ENCODE data around the gene HAPLN1. TPM values are rescaled to one million over a fixed set of nuclear protein-coding genes. Genes with fewer than 3 reads are reported as not detected.

Gene HAPLN1
- polyA plus RNA-seq, 3 donors, result 5.7 to 9.9 (median 9.6) TPM

DNA sequence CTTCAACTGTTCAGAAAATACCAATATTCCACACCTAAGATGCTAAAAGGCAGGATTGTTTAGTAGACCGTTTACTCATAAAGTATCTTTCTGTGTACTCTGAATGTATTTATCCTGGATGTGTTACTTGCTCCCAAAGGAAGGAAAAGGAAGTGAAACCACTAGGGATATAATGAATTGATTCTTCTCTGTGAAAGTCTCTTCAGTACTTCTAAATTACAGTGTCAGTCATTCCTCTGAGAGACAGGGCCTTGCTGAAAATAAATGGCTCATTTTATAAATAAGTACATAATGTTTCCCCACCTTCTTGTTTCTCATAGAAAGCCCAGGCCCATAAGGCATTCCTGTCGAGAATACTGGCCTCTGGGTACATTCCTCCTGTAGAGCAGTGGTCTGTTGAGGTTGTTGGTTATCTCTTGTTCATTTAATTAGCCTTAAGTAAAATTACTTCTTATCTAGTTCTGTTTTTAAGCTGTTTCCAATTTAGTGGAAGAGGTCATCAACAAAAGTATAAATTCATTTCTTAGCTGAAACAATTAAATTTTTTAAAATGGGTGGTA, 1.6 kb downstream of the HAPLN1 start:
- DNase-seq (ENCODE audit: low read depth in 3 of 3, low spot score in 2 of 3), result no peak

DNA sequence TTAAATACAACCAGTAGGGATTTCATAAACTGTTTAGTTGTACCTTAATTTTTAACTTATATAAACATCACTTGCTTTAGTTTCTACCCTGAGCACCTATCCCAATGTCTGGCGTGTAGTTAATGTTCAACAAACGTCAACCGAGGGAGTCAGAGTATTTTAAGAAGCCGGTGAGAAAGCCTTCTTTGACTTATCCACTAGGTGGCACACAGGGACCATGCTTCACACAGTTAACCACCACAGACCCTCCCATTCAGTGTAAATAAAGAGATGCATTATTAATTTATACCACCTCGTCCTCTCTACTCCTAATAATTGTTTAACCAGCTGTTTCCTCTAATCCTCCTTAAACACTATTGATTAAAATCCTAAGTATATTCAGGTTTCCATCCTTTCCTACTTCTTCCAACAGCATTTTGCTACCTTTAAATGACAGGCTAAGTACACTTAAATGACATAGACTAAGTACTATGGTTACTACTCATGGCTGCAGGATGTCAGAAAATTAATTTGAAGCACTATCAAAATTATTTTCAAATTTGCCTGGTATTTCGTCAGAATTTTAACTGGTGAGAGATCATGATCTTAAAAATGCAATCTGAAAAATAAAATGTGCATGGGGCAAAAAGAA, 2.3 kb downstream of the HAPLN1 start:
- peak in 1 of 3 donors; percentile 57 for DNase-seq (ENCODE audit: low read depth in 3 of 3, low spot score in 2 of 3)

DNA sequence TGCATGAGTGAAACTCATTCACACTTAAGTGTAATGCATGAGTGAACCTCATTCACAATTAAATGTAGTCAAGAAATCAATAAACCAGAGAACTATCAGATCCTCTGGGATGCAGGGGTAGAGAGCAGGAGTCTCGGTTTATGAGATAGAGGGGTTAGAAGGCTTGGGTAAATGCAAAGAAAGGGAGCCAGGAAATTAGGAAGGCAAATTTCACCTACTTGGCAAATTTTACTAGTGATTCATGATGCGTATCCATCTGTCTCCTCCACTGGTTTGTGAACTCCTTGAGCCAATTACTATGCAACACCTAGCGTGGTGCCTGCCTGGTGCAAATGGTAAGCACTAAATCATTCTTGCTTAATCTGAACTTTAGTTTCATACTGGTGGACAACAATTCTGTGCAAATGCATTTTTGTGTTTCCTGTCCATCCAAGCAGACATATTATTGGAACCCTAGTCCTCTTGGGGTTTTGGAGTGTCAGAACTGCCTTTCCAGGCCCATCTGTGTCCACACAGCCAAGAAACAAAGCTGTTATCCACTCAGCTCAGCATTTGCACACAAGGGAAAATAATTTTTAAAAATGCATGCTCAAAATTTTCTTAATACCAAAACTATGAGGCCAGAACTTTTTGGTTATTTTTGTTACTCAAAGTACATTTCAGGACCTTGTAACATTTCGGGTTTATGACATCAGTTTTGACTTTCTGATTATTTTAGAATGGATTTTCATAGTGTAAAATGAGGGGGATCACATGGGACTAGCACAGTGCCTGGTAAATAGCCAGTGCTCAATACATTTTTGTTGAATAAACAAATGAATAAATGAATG, 5.2 kb downstream of the HAPLN1 start:
- DNase-seq (ENCODE audit: low read depth in 3 of 3, low spot score in 2 of 3), result no peak

DNA sequence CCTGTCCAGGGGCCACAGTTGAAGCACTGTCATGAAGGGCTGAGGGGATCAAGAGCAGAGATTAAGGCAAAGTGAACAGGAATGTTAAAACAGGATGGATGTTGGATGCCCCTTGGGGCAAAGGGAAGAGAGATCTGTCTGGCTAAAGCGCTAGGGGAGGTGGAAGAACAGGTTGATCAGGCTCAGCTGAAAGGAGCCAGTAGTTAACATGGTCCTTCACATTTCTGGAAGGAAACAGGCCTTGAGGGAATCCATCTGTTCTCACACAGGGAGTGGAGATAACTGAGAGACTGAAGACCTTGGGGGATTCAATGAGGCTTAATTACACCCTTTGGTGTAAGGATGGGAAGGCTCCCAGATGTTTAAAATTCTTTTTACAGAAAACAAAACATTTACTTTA, 5.8 kb downstream of the HAPLN1 start:
- no peak for DNase-seq (ENCODE audit: low read depth in 3 of 3, low spot score in 2 of 3)

GRCh38 chr5:83711982-83712601, 8.6 kb downstream of the HAPLN1 start:
- peak in 1 of 3 donors; percentile 9 for DNase-seq (ENCODE audit: low read depth in 3 of 3, low spot score in 2 of 3)

DNA sequence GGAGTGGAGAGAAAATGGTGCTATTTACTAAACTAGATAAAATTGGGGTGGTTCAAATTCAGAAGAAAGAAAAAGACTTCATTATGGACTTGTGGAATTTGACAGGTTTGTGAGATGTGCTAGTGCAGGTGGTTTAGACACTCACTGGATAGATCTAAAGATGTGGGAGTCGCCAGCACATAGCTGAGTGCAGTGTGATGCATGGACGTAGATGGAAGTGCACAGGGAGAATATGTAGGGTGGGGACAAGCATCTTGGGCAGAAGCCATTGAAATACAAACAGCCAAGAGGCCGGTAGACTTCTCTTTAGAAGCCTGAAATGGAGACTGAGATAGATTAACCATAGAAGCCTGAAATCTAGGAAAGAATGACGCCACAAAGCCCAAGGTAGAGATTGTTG, 10.7 kb downstream of the HAPLN1 start:
- DNase-seq (ENCODE audit: low read depth in 3 of 3, low spot score in 2 of 3), result no peak

- DNase-seq (ENCODE audit: low read depth in 3 of 3, low spot score in 2 of 3), result no peak
Observed at GRCh38 chr5:83708170-83708569, 12.5 kb downstream of the HAPLN1 start.

GRCh38 chr5:83703059-83703458, 17.6 kb downstream of the HAPLN1 start:
- no peak for DNase-seq (ENCODE audit: low read depth in 3 of 3, low spot score in 2 of 3)

DNA sequence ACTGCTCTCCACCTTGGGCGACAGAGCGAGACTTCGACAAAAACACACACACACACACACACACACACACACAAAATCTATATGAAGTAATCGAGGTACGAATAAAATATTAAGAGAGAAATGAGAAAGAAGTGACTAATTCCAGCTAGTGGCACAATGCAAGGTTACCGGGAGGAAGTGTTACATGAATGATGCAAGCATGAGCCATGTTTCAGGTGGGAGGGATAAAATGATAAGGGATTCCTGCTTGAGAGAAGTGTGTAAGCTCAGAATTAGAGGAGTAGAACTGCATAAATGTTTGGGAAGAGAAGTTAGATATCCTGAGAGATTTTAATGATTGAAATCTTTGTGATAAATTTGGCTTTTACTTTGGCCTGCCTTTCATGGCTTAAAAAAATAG, 18.8 kb downstream of the HAPLN1 start:
- no peak for DNase-seq (ENCODE audit: low read depth in 3 of 3, low spot score in 2 of 3)

- DNase-seq (ENCODE audit: low read depth in 3 of 3, low spot score in 2 of 3), result no peak
Observed at GRCh38 chr5:83689881-83690280, 30.8 kb downstream of the HAPLN1 start.

GRCh38 chr5:83688281-83688680, 32.4 kb downstream of the HAPLN1 start:
- DNase-seq (ENCODE audit: low read depth in 3 of 3, low spot score in 2 of 3), result no peak

DNA sequence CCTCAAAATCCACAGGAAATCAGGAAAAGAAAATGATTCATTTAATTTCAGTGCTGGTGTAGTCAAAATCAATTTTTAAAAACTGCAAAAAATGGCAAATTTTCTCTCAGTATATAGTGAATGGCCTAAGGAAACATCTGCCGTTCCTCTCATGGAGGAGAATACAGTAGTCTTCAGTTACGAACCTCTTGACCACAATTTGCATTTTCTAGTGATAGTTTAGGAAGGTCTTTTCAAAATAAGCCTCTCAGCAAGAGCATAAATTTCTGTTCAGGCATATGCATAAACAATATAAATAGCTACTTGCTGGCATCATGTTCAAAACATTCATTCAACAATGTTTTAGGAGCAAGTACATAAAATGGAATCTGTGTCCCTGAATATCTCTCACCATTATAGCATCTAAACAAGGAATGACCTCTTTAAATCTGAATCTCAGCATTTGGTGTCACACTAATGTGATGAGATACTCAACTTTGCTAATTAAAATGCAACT, 33.5 kb downstream of the HAPLN1 start:
- DNase-seq (ENCODE audit: low read depth in 3 of 3, low spot score in 2 of 3), result no peak

DNA sequence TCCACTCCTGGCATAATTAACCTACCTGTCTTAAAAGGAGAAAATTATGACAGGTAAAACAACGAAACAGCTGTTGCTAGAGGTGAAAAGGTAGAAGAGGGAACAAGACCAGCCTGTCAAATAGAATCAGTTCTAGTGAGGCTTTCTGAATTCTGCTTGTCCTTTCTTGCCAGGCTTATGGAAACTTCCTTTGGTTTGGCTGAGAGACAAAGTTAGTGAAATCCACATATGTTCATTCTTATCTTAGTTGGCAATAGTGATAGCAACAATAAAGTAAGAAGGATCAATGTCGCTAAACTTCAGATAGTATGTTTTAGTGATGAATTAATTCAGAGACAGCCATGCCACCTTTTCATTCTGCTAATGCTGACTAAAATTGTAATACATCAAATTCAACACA, 34.4 kb downstream of the HAPLN1 start:
- no peak for DNase-seq (ENCODE audit: low read depth in 3 of 3, low spot score in 2 of 3)

DNA sequence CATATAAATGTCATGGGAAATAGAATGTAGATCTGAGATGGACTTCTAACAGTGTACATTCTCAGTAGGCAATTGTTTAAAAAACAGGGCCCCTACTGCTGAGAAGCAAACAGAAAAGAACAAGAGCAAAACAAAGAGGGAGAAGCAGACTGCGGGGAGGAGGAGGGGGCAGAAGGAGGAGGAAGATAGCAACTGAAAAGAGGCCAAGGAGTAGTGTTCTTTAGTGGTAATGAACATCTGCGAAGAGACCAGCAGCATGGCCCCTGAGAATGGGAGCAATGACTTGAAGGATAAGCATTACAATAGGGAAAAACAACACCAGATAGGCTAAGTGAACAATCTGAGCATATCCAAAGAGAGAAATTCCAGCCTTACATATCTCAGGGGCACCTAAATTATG, 36.8 kb downstream of the HAPLN1 start:
- DNase-seq (ENCODE audit: low read depth in 3 of 3, low spot score in 2 of 3), result no peak

DNA sequence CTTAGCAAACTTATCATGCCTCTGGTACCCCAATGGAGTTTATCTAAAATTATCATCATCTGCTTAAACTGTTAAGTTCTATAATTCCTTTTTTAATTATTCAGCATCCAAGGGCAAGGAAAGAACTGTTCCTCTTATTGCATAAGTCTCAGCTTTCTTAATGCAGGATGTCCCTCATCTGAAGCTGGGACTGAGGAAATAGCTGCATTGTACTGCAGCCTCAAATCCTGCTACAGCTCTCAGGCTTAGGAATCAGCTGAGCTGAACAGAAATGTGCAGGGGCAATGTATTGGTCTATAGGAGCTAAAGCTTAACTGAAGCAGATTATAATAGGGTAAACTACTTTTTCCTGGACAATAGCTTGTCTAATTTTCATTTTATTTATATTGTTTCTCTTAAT, 48.0 kb downstream of the HAPLN1 start:
- DNase-seq (ENCODE audit: low read depth in 3 of 3, low spot score in 2 of 3), result no peak

DNA sequence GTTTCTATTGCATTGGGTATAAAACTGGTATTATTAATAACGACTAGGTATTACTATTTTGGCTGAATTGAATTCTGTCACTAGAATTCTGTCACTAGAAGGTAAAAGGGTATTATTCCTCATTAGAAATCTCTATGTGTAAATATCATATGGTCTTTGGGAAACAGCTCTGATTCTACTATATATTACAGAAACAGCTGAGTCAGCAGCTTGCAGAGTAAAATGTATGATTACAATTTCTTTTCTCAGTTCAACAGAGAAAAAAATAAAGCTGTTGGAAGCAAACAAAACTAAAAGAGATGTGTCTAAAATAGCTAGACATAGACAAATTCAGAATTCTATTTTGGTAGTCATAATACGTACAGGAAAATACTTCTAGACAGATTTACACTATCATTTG, 48.5 kb downstream of the HAPLN1 start:
- DNase-seq (ENCODE audit: low read depth in 3 of 3, low spot score in 2 of 3), result no peak

DNA sequence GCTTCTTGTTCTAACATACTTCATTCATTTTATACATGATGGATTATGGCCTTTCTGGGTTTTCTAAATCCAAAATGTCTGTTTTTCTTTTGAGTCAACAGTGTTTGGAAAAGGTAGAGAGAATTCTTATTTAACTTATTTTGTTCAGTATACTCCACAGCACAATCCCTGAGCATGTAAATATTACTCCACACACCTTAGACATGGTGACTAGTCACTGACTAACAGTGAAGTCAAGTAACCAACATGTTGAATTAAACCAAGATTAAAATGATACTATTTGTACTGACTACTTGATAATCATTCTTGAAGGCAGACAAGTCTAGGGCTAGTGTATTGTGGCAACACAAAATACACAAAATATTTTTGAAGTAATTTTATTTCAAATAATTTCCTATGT, 55.0 kb downstream of the HAPLN1 start:
- no peak for DNase-seq (ENCODE audit: low read depth in 3 of 3, low spot score in 2 of 3)

DNA sequence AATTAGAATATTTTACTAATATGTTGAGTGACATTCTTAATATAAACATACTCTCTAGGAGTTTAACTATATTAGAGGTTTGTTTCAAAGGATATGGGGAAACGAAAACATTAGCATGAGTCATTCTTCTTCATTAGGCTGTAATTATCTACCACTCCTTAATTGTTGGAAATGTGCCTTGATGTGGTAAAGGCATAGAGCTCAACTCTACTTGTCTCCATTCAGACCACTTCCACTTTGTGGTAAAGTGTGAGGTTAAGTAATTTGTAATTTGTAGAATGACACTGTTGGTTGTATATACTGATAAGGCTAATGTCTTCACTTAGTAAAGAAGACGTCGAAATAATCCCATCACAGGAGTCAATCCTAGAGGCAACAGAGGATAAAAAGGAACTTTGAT, 58.1 kb downstream of the HAPLN1 start:
- no peak for DNase-seq (ENCODE audit: low read depth in 3 of 3, low spot score in 2 of 3)

DNA sequence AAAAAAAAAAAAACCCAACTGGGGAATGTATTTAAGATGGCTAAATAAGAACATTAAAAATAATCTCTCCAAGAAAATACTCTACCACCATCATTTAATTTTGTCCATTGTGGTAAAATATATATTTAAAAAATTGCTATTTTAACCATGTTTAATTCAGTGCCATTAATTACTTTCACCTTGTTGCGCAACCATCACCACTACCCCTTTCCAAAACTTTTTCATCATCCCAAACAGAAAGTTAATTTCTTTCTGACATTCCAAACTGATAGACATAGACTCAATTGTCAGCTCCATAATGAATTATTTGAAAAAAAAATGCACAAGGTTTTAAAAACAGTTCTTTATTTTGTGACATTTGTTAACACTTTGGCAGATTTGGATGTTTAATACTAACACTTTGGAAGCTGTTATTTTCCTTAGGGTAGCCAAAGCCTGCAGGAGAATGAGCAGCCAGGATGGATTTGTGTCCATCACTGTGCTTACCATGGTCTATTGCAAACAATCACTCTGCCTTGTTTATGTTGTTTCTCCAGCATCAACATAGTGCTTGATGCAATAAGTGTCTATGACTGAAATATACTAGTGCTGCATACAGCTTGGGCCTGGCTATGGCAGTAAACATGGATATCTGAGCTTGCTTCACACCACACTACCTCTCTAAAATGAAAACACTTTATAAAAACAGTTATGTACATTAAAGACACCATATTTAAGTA, 62.7 kb downstream of the HAPLN1 start:
- no peak for DNase-seq (ENCODE audit: low read depth in 3 of 3, low spot score in 2 of 3)

GRCh38 chr5:83654427-83654994, 66.1 kb downstream of the HAPLN1 start:
- no peak for DNase-seq (ENCODE audit: low read depth in 3 of 3, low spot score in 2 of 3)

Data from right renal cortex interstitium (tissue), 3 donors.